GM18909 (cell line): ENCODE data around the gene SPEG.
A peak's percentile ranks its signal among the peaks of the same experiment; 100 is the strongest.

Source experiments
- ATAC-seq: cut with Tn5 transposase; IDR thresholded peaks from one replicate; pipeline ENCODE4 v1.9.1; 2021; ENCODE audit warnings: mild to moderate bottlenecking; ENCODE audit not compliant: unreplicated experiment, poor library complexity

The SPEG gene

GRCh38 chr2:219490600-219491130 is 56.0 kb downstream of the SPEG start:
- ATAC-seq = no peak

- ATAC-seq = no peak
Observed at GRCh38 chr2:219491278-219491963, 56.8 kb downstream of the SPEG start.

- ATAC-seq = no peak
Observed at GRCh38 chr2:219492575-219492974, 57.9 kb downstream of the SPEG start.

GRCh38 chr2:219493086-219493485 is 58.4 kb downstream of the SPEG start:
- no peak for ATAC-seq

- ATAC-seq = no peak
Observed at GRCh38 chr2:219494952-219495530, 60.4 kb downstream of the SPEG start.

GRCh38 chr2:219495531-219496122 is 61.0 kb downstream of the SPEG start:
- peak; percentile 26 for ATAC-seq

- no peak for ATAC-seq
Observed at GRCh38 chr2:219496247-219496824, 61.7 kb downstream of the SPEG start.

GRCh38 chr2:219496825-219497494 is 62.3 kb downstream of the SPEG start:
- no peak for ATAC-seq

- peak; percentile 21 for ATAC-seq
Observed at GRCh38 chr2:219497495-219498279, 63.0 kb downstream of the SPEG start.

GRCh38 chr2:219498280-219499057 is 63.8 kb downstream of the SPEG start, which contains the start of gene GMPPA:
Gene GMPPA (plus strand): TSS chr2:219498891. CDS start chr2:219499976, 1,085 bp downstream.
- ATAC-seq = peak; percentile 95

- no peak for ATAC-seq
Observed at GRCh38 chr2:219499058-219499307, 64.3 kb downstream of the SPEG start.

- no peak for ATAC-seq
Observed at GRCh38 chr2:219499555-219499954, 64.9 kb downstream of the SPEG start.

GRCh38 chr2:219500135-219500534 is 65.5 kb downstream of the SPEG start:
- no peak for ATAC-seq

GRCh38 chr2:219501849-219502248 is 67.2 kb downstream of the SPEG start:
- no peak for ATAC-seq

- no peak for ATAC-seq
Observed at GRCh38 chr2:219502618-219503017, 68.0 kb downstream of the SPEG start.

- ATAC-seq = no peak
Observed at GRCh38 chr2:219505585-219505984, 70.9 kb downstream of the SPEG start.

GRCh38 chr2:219506153-219506801 is 71.6 kb downstream of the SPEG start:
- ATAC-seq = no peak

- ATAC-seq = no peak
Observed at GRCh38 chr2:219506802-219507526, 72.3 kb downstream of the SPEG start.
